ENCODE measurements around the gene HSBP1.
A peak's percentile ranks its signal among the peaks of the same experiment; 100 is the strongest.

HSBP1 gene

DNA sequence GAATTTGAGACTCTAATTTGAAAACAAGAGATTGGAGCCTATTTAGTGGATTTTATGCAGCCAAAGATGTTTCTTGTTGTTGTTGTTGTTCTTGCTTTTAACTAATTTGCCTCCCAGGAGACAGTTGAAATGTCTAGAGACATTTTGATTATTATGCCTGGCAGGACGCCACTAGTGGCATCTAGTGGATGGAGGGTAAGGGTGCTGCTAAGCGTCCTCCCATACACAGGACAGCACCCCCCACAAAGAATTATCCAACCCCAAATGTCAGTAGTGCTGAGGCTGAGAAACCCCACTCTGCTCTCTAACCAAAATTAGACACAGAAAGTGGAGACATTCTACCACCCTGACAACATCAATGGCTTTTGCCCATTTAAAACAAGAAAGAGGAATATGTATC, 15.4 kb upstream of the HSBP1 start:
- DNase-seq (ENCODE audit: low read depth), result no peak
- H3K4me3 ChIP-seq (ENCODE audit: low read length), result no peak overlapping the region
- TF ChIP-seq, protein P1, sequence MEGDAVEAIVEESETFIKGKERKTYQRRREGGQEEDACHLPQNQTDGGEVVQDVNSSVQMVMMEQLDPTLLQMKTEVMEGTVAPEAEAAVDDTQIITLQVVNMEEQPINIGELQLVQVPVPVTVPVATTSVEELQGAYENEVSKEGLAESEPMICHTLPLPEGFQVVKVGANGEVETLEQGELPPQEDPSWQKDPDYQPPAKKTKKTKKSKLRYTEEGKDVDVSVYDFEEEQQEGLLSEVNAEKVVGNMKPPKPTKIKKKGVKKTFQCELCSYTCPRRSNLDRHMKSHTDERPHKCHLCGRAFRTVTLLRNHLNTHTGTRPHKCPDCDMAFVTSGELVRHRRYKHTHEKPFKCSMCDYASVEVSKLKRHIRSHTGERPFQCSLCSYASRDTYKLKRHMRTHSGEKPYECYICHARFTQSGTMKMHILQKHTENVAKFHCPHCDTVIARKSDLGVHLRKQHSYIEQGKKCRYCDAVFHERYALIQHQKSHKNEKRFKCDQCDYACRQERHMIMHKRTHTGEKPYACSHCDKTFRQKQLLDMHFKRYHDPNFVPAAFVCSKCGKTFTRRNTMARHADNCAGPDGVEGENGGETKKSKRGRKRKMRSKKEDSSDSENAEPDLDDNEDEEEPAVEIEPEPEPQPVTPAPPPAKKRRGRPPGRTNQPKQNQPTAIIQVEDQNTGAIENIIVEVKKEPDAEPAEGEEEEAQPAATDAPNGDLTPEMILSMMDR (conservative IDR thresholded peaks at IDR 0.05; ENCODE audit: low read length), result no peak

DNA sequence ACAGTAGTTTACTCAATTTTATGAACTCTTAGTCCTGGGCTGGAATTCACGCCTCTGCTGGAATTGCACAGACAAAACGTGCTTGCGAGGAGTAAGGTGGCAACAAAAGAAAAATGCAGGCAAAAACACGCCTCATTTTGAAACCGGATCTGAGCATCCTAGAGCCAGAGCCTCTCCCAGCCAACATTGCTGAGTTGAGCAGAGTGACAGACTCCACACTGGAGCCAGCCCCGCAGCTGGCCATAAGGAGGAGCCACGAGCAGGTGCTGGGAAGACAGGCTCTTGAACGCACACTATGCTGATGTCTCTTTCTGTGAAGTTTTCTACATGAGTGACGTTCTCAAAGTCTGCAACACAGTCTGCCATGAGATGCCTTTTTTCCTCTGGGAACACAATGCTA, 14.6 kb upstream of the HSBP1 start:
- no peak for DNase-seq (ENCODE audit: low read depth)
- H3K4me3 ChIP-seq (ENCODE audit: low read length), result no peak overlapping the region
- TF ChIP-seq, protein P1 (conservative IDR thresholded peaks at IDR 0.05; ENCODE audit: low read length), result no peak

DNA sequence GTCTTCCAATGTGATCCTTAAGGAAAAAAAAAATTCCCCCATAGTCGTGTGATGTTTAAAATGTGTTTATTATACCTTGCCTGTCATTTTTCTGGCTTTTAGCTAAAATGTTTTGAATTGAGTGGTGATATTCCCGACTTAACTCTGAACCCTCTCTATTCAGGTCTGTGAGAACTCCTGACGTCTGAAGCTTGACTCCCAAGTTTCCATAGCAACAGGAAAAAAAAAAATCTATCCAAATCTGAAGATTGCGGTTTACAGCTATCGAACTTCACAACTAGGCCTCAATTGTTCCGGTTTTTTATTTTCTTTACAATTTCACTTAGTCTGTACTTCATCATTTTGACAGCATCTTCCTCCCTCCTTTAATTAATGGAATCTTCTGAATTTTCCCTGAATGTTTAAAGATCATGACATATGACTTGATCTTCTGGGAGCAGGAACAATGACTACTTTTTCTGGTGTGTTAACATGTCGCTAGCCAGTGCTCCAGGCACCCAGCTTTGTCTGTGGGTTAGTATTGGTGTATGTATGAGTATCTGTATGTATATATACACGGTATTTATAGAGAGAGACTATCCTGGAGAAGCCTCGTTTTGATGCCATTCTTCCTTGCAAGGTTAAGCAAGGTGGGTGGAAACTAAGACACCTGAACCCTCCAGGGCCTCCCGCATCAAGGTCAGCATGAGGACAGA, 12.8 kb upstream of the HSBP1 start:
- no peak overlapping the region for H3K4me3 ChIP-seq (ENCODE audit: low read length)
- TF ChIP-seq, protein P1 (conservative IDR thresholded peaks at IDR 0.05; ENCODE audit: low read length), result no peak
- DNase-seq (ENCODE audit: low read depth), result no peak

DNA sequence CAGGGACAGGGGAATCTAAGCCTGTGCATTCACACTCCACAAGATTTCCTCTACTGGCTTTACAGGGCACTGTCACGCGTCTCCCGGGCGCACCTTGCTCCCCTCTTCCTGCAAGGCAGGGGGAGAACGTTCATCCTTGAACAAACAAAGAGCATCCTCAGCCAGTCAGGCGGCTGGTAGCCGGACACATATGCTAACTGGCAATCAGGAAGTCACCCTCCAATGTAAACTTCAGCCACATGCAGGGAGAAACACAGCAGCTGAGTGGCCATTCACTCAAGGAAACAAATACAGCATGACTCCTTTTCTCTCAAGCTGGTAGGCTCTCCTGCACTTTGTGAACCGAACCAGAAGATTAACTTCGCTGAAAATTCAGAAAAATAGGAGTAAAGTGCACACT, 10.8 kb upstream of the HSBP1 start:
- TF ChIP-seq, protein P1 (conservative IDR thresholded peaks at IDR 0.05; ENCODE audit: low read length), result no peak
- no peak for DNase-seq (ENCODE audit: low read depth)
- H3K4me3 ChIP-seq (ENCODE audit: low read length), result no peak overlapping the region

DNA sequence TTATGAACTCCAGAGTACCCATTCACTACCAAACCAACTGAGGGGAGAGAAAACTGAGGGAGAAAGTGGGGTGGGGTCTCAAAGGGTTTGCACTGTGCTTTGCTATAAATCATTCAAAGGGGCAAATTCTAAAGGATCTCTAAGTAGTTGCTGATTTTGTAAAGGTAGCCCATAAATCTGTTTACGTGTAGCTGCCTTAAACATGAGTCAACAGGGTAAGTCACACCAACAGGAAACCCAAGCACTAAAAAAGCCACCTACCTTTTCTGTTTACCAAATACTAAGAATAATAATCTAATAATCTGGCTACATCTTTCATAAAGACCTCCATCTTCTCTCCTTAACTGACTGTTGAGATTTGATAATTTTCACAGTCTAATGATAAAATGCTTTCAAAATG, 8.4 kb upstream of the HSBP1 start:
- no peak for DNase-seq (ENCODE audit: low read depth)
- TF ChIP-seq, protein P1 (conservative IDR thresholded peaks at IDR 0.05; ENCODE audit: low read length), result no peak
- no peak overlapping the region for H3K4me3 ChIP-seq (ENCODE audit: low read length)

DNA sequence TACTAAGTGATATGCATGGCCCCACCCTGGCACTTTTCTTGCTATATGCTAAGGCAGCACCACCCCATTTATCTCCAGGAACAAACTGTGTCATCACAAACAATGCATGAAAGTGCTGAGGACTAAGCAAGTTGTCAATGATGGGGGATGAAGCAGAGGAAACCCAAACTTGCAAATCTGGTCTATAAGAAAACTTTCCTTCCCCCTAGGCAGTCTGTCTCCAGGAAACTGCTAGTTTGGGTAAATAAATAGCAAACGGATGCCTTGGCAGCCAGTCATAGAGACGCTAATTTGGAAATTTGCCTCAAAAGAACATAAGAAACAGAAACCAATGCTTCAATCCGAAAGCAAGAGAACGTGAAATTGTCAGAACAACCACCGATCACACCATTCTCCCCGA, 5.6 kb upstream of the HSBP1 start:
- TF ChIP-seq, protein P1 (conservative IDR thresholded peaks at IDR 0.05; ENCODE audit: low read length), result no peak
- peak overlapping the region; percentile 46 for H3K4me3 ChIP-seq (ENCODE audit: low read length)
- DNase-seq (ENCODE audit: low read depth), result peak; percentile 87

DNA sequence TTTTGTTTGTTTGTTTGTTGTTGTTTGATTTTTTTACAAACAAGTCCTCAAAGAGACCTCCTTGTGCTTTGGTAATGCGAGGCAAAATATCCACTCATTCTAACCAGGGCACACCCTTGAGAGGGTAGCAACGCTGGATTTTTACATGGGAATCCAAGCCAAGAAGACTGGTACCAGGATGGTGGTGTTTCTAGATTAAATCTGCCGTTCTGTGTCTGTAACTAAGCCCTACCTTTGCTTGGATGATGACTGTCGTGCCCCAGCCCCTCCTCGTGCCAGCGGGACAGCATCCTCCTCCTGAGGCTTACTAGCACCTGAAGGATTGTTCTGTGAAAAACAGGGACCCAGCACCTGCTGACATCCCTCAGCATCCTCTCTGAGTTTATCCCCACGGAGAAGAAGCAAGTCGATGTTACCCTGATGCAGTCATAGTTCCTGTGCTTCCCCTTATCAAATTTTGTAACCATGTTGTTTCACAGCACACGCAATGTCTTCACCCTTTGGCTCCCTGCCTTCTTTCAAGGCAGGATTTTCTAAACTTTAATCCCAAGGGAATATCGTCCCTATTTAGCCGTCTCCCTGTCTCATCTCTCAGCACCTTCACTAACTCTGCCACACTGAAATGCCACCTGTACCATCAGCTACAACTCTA, 5.1 kb upstream of the HSBP1 start:
- TF ChIP-seq, protein P1 (conservative IDR thresholded peaks at IDR 0.05; ENCODE audit: low read length), result no peak
- DNase-seq (ENCODE audit: low read depth), result no peak
- H3K4me3 ChIP-seq (ENCODE audit: low read length), result peak overlapping the region; percentile 46
